K562 (cell line): ENCODE data around the gene CRACR2B. TPM values are rescaled to one million over a fixed set of nuclear protein-coding genes. Genes with fewer than 3 reads are reported as not detected.

Experiments used
- ATAC-seq: fragments of 200-7000 bp; cut with Tn5 transposase; 3 replicates; pipeline ENCODE4 v1.9.1; 2020; ENCODE audit warnings: moderate library complexity
- BruUV-seq: library from RNA; stranded (reverse); fragments of 400-500 nt; replicated peaks from 2 replicates; lab custom pipeline; 2021; lab: Mats Ljungman, UMichigan
- CTCF ChIA-PET: fragments of 300-600 bp; formaldehyde crosslinking; extraction: SDS; loops from one replicate; lab custom pipeline; 2021; ENCODE audit warnings: low intra/inter-chr PET ratio; lab: Yijun Ruan, JAX
- POLR2A ChIA-PET: fragments of 300-600, 350-650 bp; sonication (Branson Sonifier 250); formaldehyde crosslinking; extraction: SDS; loops from one replicate; lab custom pipeline; 2021; ENCODE audit warnings: antibody characterized with exemption, inconsistent platforms; lab: Yijun Ruan, JAX
- DNase-seq, 4 experiments: peaks; one replicate each; pipeline versions ENCODE4 v3.0.0 to v3.0.0-alpha.2; 2011 to 2018; ENCODE audit warnings: low spot score in 3 of 4, mixed read lengths in 3 of 4; ENCODE audit errors: extremely low read depth in 1 of 4
- FAIRE-seq: peaks from 2 replicates; lab custom pipeline; 2011; peaks lifted over from hg19 to GRCh38; lab: Jason Lieb, UNC
- H2AFZ ChIP-seq: 2 replicates; pipeline ENCODE4 v1.6.0; 2011; ENCODE audit warnings: low read depth, low read length, control low read depth, inconsistent platforms
- H3K27ac ChIP-seq: fragments of 200-600 bp; 3 replicates; pipeline ENCODE4 v1.8.0; 2011; ENCODE audit warnings: low read depth, mild to moderate bottlenecking, control low read depth, inconsistent platforms, low read length, moderate library complexity, mixed read lengths; ENCODE audit errors: extremely low read depth
- H3K27me3 ChIP-seq, 2 experiments: fragments of 300-600 bp in 1 of 2; 2 replicates in 1 of 2; 3 replicates in 1 of 2; pipeline versions ENCODE4 v1.6.0 to v1.8.0; 2011; ENCODE audit warnings: inconsistent platforms in 2 of 2, low read length in 2 of 2, mild to moderate bottlenecking in 1 of 2, mixed read lengths in 1 of 2, moderate library complexity in 1 of 2; ENCODE audit not compliant: control insufficient read depth in 2 of 2, insufficient read depth in 2 of 2
- H3K36me3 ChIP-seq: fragments of 300-600 bp; 3 replicates; pipeline ENCODE4 v1.8.0; 2011; ENCODE audit warnings: mild to moderate bottlenecking, low read length, inconsistent platforms; ENCODE audit not compliant: control insufficient read depth, insufficient read depth
- H3K4me1 ChIP-seq, 2 experiments: fragments of 200-600 bp in 1 of 2; replicated peaks in 1 of 2; 2 replicates in 1 of 2; 3 replicates in 1 of 2; pipeline versions ENCODE4 v1.5.1 to v1.8.0; 2011; ENCODE audit warnings: inconsistent platforms in 2 of 2, low read length in 2 of 2, mild to moderate bottlenecking in 1 of 2, mixed read lengths in 1 of 2, moderate library complexity in 1 of 2; ENCODE audit not compliant: control insufficient read depth in 2 of 2, insufficient read depth in 2 of 2
- H3K4me2 ChIP-seq: 2 replicates; pipeline ENCODE4 v1.6.1; 2011; ENCODE audit warnings: low read length, control low read depth, inconsistent platforms, mixed read lengths; ENCODE audit not compliant: insufficient read depth
- H3K4me3 ChIP-seq: fragments of 200-600 bp; sonication (generic), shearing (Covaris generic); 2 replicates; pipeline ENCODE4 v1.5.1; 2016; ENCODE audit warnings: control low read depth, inconsistent platforms
- H3K79me2 ChIP-seq: fragments of 200-600 bp; 3 replicates; pipeline ENCODE4 v1.8.0; 2011; ENCODE audit warnings: low read length, inconsistent platforms; ENCODE audit not compliant: control insufficient read depth, insufficient read depth
- H3K9ac ChIP-seq, 2 experiments: 2 replicates each; pipeline versions ENCODE4 v1.6.0 to v1.6.1; 2011; ENCODE audit warnings: low read depth in 2 of 2, low read length in 2 of 2, control low read depth in 1 of 2, inconsistent platforms in 1 of 2, mild to moderate bottlenecking in 1 of 2, mixed read lengths in 1 of 2; ENCODE audit not compliant: insufficient read depth in 1 of 2
- H3K9me1 ChIP-seq: one replicate; pipeline ENCODE4 v1.6.0; 2011; ENCODE audit warnings: inconsistent platforms, mild to moderate bottlenecking, low read length, moderate library complexity; ENCODE audit not compliant: control insufficient read depth, insufficient read depth
- H3K9me3 ChIP-seq: replicated peaks from 2 replicates; pipeline ENCODE4 v1.5.1; 2011; ENCODE audit warnings: low read depth, low read length, inconsistent platforms; ENCODE audit not compliant: control insufficient read depth, insufficient read depth
- H4K20me1 ChIP-seq: replicated peaks from 2 replicates; pipeline ENCODE4 v1.6.1; 2011; ENCODE audit warnings: low read length, inconsistent platforms, mixed read lengths; ENCODE audit not compliant: control insufficient read depth, insufficient read depth
- BHLHE40 ChIP-seq: IDR thresholded peaks from 2 replicates; pipeline ENCODE4 v1.6.1; 2011; ENCODE audit warnings: low read length, improper control_type of control experiment
- MAX ChIP-seq: sonication (generic); formaldehyde crosslinking; IDR thresholded peaks from 2 replicates; pipeline ENCODE4 v1.9.0; 2022; ENCODE audit warnings: mild to moderate bottlenecking, missing genetic modification reagents
- MXI1 ChIP-seq: IDR thresholded peaks from 2 replicates; pipeline ENCODE4 v1.6.1; 2011; ENCODE audit warnings: low read depth, mild to moderate bottlenecking, improper control_type of control experiment, low read length
- NFIC ChIP-seq: fragments of 450-650 bp; IDR thresholded peaks from 2 replicates; pipeline ENCODE4 v1.6.1; 2017; ENCODE audit warnings: mild to moderate bottlenecking, inconsistent platforms
- POLR2G ChIP-seq: fragments of 200-400 bp; formaldehyde crosslinking; IDR thresholded peaks from 2 replicates; pipeline ENCODE4 v1.6.1; 2017; ENCODE audit warnings: low read depth, mild to moderate bottlenecking, antibody characterized with exemption, low read length, moderate library complexity
- SMARCA4 ChIP-seq: fragments of 450-650 bp; IDR thresholded peaks from 2 replicates; pipeline ENCODE4 v1.6.1; 2016
- SMARCE1 ChIP-seq: fragments of 450-650 bp; IDR thresholded peaks from 2 replicates; pipeline ENCODE4 v1.7.1; 2016; ENCODE audit warnings: mild to moderate bottlenecking
- STAG1 ChIP-seq: sonication (generic); formaldehyde crosslinking; IDR thresholded peaks from 2 replicates; pipeline ENCODE4 v1.5.0; 2020; ENCODE audit warnings: missing genetic modification reagents, borderline replicate concordance
- USF1 ChIP-seq: sonication (generic); formaldehyde crosslinking; IDR thresholded peaks from 2 replicates; pipeline ENCODE4 v1.9.0; 2022; ENCODE audit warnings: mild to moderate bottlenecking, missing genetic modification reagents
- USF2 ChIP-seq: sonication (generic); formaldehyde crosslinking; IDR thresholded peaks from 2 replicates; pipeline ENCODE4 v1.5.0; 2020; ENCODE audit warnings: missing genetic modification reagents
- VEZF1 ChIP-seq: fragments of 200-800 bp; sonication (Bioruptor generic); IDR thresholded peaks from 2 replicates; pipeline ENCODE4 v1.6.1; 2017; ENCODE audit warnings: missing genetic modification characterization, missing compliant biosample characterization
- ZBTB33 ChIP-seq: sonication (generic); formaldehyde crosslinking; IDR thresholded peaks from 2 replicates; pipeline ENCODE4 v1.8.1; 2023; ENCODE audit warnings: mild to moderate bottlenecking, missing genetic modification reagents
- ZBTB34 ChIP-seq: fragments of 250-450 bp; sonication (Bioruptor Pico); IDR thresholded peaks from 2 replicates; pipeline ENCODE4 v1.8.0; 2021; ENCODE audit warnings: mild to moderate bottlenecking, moderate library complexity
- WGBS: fragments of 100-300 bp; shearing (Covaris generic); methylation state at CpG from one replicate; pipeline ENCODE4 v1.1.6; 2016; ENCODE audit warnings: low coverage, mixed read lengths; ENCODE audit not compliant: insufficient coverage; ENCODE audit errors: missing lambda C conversion rate; 5-methylcytosine and 5-hydroxymethylcytosine counted together
- in situ Hi-C: fragments of 300-500 bp; cut with MboI; formaldehyde crosslinking; loops from 4 replicates; pipeline ENCODE4 v1.15.0; 2018; ENCODE audit warnings: inconsistent platforms, mixed read lengths
- intact Hi-C: fragments of 100-400 bp; cut with micrococcal nuclease; formaldehyde crosslinking; loops from 2 replicates; pipeline ENCODE4 v1.14.2; 2022
- polyA plus RNA-seq, 8 experiments: library from polyadenylated mRNA; depleted of rRNA in 4 of 8; stranded (reverse) in 5 of 8; unstranded in 3 of 8; fragments of >200 nt; fragmentation: Nextera tagmentation in 2 of 8; fragmentation: Illumina TruSeq in 1 of 8; extraction: Ambion mirVana in 2 of 8; extraction: Trizol in 1 of 8; gene quantifications; 2 replicates each; pipeline versions ENCODE4 v1.2.1 to v1.2.3, GENCODE V29; 2011 to 2014; ENCODE audit warnings: inconsistent platforms in 1 of 8, missing spikeins in 1 of 8
- total RNA-seq, 7 experiments: library from RNA; depleted of rRNA in 6 of 7; stranded (reverse); fragments of >200 nt in 6 of 7; fragmentation: Illumina TruSeq in 2 of 7; extraction: Trizol in 2 of 7; gene quantifications; 2 replicates each; pipeline versions ENCODE4 v1.2.1 to v1.2.3, GENCODE V29; 2011 to 2021; ENCODE audit warnings: low replicate concordance in 1 of 7

Gene CRACR2B
- total and polyA plus RNA-seq, 9 of the 15 experiments (the other 6 are each of a cell fraction or from before 2014, with no cell fraction given), result 0.10 to 51.0 (median 6.0) TPM

- POLR2A ChIA-PET, result interaction anchor here (0.5 to 1.6 kb wide), 2 partner anchors 11 to 56 kb away, joined by 5 read pairs; no protein-coding TSS in a partner anchor
- no peak overlapping the region for H2AFZ ChIP-seq
- WGBS, result 72% methylated on average over 23 of the region's 31 CpGs
- H3K9ac ChIP-seq, result peak overlapping the region in 1 of 2 experiments; percentile 75; a peak in 2 of 4 replicates
- ATAC-seq (peak; percentile 28), FAIRE-seq (peak; percentile 64), DNase-seq (peak; percentile 66 to 79 (median 70))
- no peak overlapping the region for H3K27ac ChIP-seq
- peaks cover 27 to 80% of the 10 kb centered on the region in 2 experiments for H3K4me1 ChIP-seq
- no peaks in the 10 kb centered on the region; the same call in 1 of the 2 replicates for H4K20me1 ChIP-seq
- H3K79me2 ChIP-seq, result peaks cover 37% of the 10 kb centered on the region
- intact Hi-C loops (loop anchor here (5.0 to 10.0 kb wide), 2 partner anchors 70 to 207 kb away; partner anchors contain the start of gene CHID1), in situ Hi-C loops (no loop called here)
- no peaks in the 10 kb centered on the region for H3K27me3 ChIP-seq
- peaks cover 14% of the 10 kb centered on the region; the same call in 1 of the 3 replicates for H3K36me3 ChIP-seq
- H3K9me1 ChIP-seq, result peaks cover 3% of the 10 kb centered on the region
- H3K4me2 ChIP-seq, result no peak overlapping the region
- no TSS peak for BruUV-seq
- H3K4me3 ChIP-seq, result no peak overlapping the region
- no peaks in the 10 kb centered on the region for H3K9me3 ChIP-seq
- CTCF ChIA-PET, result no interaction called here
- TF ChIP-seq NFIC (peak; percentile 74), USF2 (CRISPR knock-in tag) (peak; percentile 45), SMARCA4 (no peak), VEZF1 (CRISPR knock-in tag) (peak; percentile 75), SMARCE1 (no peak), STAG1 (no peak), USF1 (CRISPR knock-in tag) (peak; percentile 55), POLR2G (peak; percentile 43; the same call in 1 of the 2 replicates), ZBTB34 (CRISPR knock-in tag) (no peak), MAX (0 out of 2 replicates have a peak, but pooled peaks have one; percentile 26), BHLHE40 (peak; percentile 80), MXI1 (0 out of 2 replicates have a peak, but pooled peaks have one; percentile 33), ZBTB33 (CRISPR knock-in tag) (peak; percentile 15; the same call in 1 of the 2 replicates)
Observed at GRCh38 chr11:844693-845644, 17.2 kb downstream of the CRACR2B start.
